IPS-20b (cell line): ENCODE data around the gene FAM204A.

Source experiments
- H3K27ac ChIP-seq: one replicate; pipeline ENCODE4 v1.5.1; 2013; ENCODE audit warnings: low read length
- H3K27me3 ChIP-seq: 2 replicates; pipeline ENCODE4 v1.6.1; 2013; ENCODE audit warnings: mild to moderate bottlenecking, low read length, inconsistent platforms; ENCODE audit not compliant: insufficient read depth
- H3K36me3 ChIP-seq: 2 replicates; pipeline ENCODE4 v1.6.1; 2013; ENCODE audit warnings: low read depth, mild to moderate bottlenecking, inconsistent platforms, low read length, moderate library complexity; ENCODE audit not compliant: insufficient read depth
- H3K4me1 ChIP-seq: 2 replicates; pipeline ENCODE4 v1.6.1; 2013; ENCODE audit warnings: mild to moderate bottlenecking, control low read depth, inconsistent platforms, low read length, moderate library complexity; ENCODE audit not compliant: insufficient read depth
- H3K4me3 ChIP-seq: 2 replicates; pipeline ENCODE4 v1.5.1; 2013; ENCODE audit warnings: mild to moderate bottlenecking, low read length, inconsistent platforms
- H3K9ac ChIP-seq: 2 replicates; pipeline ENCODE4 v1.6.1; 2013; ENCODE audit warnings: low read depth, mild to moderate bottlenecking, inconsistent platforms, low read length, moderate library complexity
- H3K9me3 ChIP-seq: 2 replicates; pipeline ENCODE4 v1.6.1; 2013; ENCODE audit warnings: mild to moderate bottlenecking, low read depth, low read length, inconsistent platforms; ENCODE audit not compliant: insufficient read depth

The FAM204A gene

GRCh38 chr10:118341791-118342637 is at the start of gene FAM204A:
TSS of gene FAM204A (minus strand) at chr10:118342324. CDS start at chr10:118336415, 5,909 bp downstream.
- H3K9me3 ChIP-seq: no peaks in the 10 kb centered on the region
- H3K36me3 ChIP-seq: no peaks in the 10 kb centered on the region
- peak within 1 kb of the TSS; percentile 85 for H3K4me3 ChIP-seq
- H3K9ac ChIP-seq: peak within 1 kb of the TSS; percentile 76; the same call in 1 of the 2 replicates
- no peak within 1 kb of the TSS for H3K27ac ChIP-seq
- no peaks in the 10 kb centered on the region; the same call in 1 of the 2 replicates for H3K27me3 ChIP-seq
- H3K4me1 ChIP-seq: peaks cover 7% of the 10 kb centered on the region; the same call in 1 of the 2 replicates

- Histone ChIP-seq H3K36me3 (no peaks in the 10 kb centered on the region), H3K27me3 (no peaks in the 10 kb centered on the region), H3K27ac (no peak overlapping the region), H3K4me1 (no peaks in the 10 kb centered on the region), H3K4me3 (no peak overlapping the region), H3K9me3 (no peaks in the 10 kb centered on the region), H3K9ac (no peak overlapping the region)
These were observed 41.6 kb upstream of the FAM204A start for GRCh38 chr10:118383699-118384098.

GRCh38 chr10:118383063-118383689 is 41.1 kb upstream of the FAM204A start:
- no peak overlapping the region for H3K4me3 ChIP-seq
- H3K9ac ChIP-seq: no peak overlapping the region
- no peaks in the 10 kb centered on the region for H3K9me3 ChIP-seq
- H3K36me3 ChIP-seq: no peaks in the 10 kb centered on the region
- H3K27me3 ChIP-seq: no peaks in the 10 kb centered on the region
- H3K4me1 ChIP-seq: no peaks in the 10 kb centered on the region
- no peak overlapping the region for H3K27ac ChIP-seq

- Histone ChIP-seq H3K9me3 (no peaks in the 10 kb centered on the region), H3K9ac (no peak overlapping the region), H3K27ac (no peak overlapping the region), H3K4me3 (no peak overlapping the region), H3K27me3 (no peaks in the 10 kb centered on the region), H3K4me1 (no peaks in the 10 kb centered on the region), H3K36me3 (no peaks in the 10 kb centered on the region)
These were observed 32.3 kb upstream of the FAM204A start for GRCh38 chr10:118374404-118374803.

GRCh38 chr10:118373786-118374185 is 31.7 kb upstream of the FAM204A start:
- Histone ChIP-seq H3K27me3 (no peaks in the 10 kb centered on the region), H3K4me1 (no peaks in the 10 kb centered on the region), H3K4me3 (no peak overlapping the region), H3K27ac (no peak overlapping the region), H3K9ac (no peak overlapping the region), H3K9me3 (no peaks in the 10 kb centered on the region), H3K36me3 (no peaks in the 10 kb centered on the region)

GRCh38 chr10:118370499-118370898 is 28.4 kb upstream of the FAM204A start:
- Histone ChIP-seq H3K36me3 (no peaks in the 10 kb centered on the region), H3K4me1 (no peaks in the 10 kb centered on the region), H3K27ac (no peak overlapping the region), H3K9me3 (peaks cover 6% of the 10 kb centered on the region), H3K27me3 (no peaks in the 10 kb centered on the region), H3K4me3 (no peak overlapping the region), H3K9ac (no peak overlapping the region)

GRCh38 chr10:118369641-118370205 is 27.6 kb upstream of the FAM204A start:
- H3K36me3 ChIP-seq: no peaks in the 10 kb centered on the region
- H3K9ac ChIP-seq: no peak overlapping the region
- no peaks in the 10 kb centered on the region for H3K4me1 ChIP-seq
- H3K27me3 ChIP-seq: no peaks in the 10 kb centered on the region
- H3K4me3 ChIP-seq: no peak overlapping the region
- H3K27ac ChIP-seq: no peak overlapping the region
- H3K9me3 ChIP-seq: peaks cover 8% of the 10 kb centered on the region

GRCh38 chr10:118365702-118366101 is 23.6 kb upstream of the FAM204A start:
- Histone ChIP-seq H3K4me3 (no peak overlapping the region), H3K36me3 (no peaks in the 10 kb centered on the region), H3K27me3 (no peaks in the 10 kb centered on the region), H3K9ac (no peak overlapping the region), H3K9me3 (peaks cover 8% of the 10 kb centered on the region), H3K27ac (no peak overlapping the region), H3K4me1 (no peaks in the 10 kb centered on the region)

- Histone ChIP-seq H3K9ac (no peak overlapping the region), H3K36me3 (no peaks in the 10 kb centered on the region), H3K4me1 (no peaks in the 10 kb centered on the region), H3K9me3 (peaks cover 8% of the 10 kb centered on the region), H3K27ac (no peak overlapping the region), H3K27me3 (no peaks in the 10 kb centered on the region), H3K4me3 (no peak overlapping the region)
These were observed 20.0 kb upstream of the FAM204A start for GRCh38 chr10:118362103-118362502.

- Histone ChIP-seq H3K4me1 (no peaks in the 10 kb centered on the region), H3K9me3 (no peaks in the 10 kb centered on the region), H3K4me3 (no peak overlapping the region), H3K27ac (no peak overlapping the region), H3K36me3 (no peaks in the 10 kb centered on the region), H3K27me3 (no peaks in the 10 kb centered on the region), H3K9ac (no peak overlapping the region)
These were observed 16.2 kb upstream of the FAM204A start for GRCh38 chr10:118358327-118358726.

GRCh38 chr10:118357841-118358240 is 15.7 kb upstream of the FAM204A start:
- Histone ChIP-seq H3K4me3 (no peak overlapping the region), H3K36me3 (no peaks in the 10 kb centered on the region), H3K27ac (no peak overlapping the region), H3K4me1 (no peaks in the 10 kb centered on the region), H3K9me3 (no peaks in the 10 kb centered on the region), H3K9ac (no peak overlapping the region), H3K27me3 (no peaks in the 10 kb centered on the region)

GRCh38 chr10:118356628-118357027 is 14.5 kb upstream of the FAM204A start:
- Histone ChIP-seq H3K4me1 (no peaks in the 10 kb centered on the region), H3K27me3 (no peaks in the 10 kb centered on the region), H3K4me3 (no peak overlapping the region), H3K27ac (no peak overlapping the region), H3K9ac (no peak overlapping the region), H3K36me3 (no peaks in the 10 kb centered on the region), H3K9me3 (no peaks in the 10 kb centered on the region)
